ENCODE measurements around the gene HOMEZ. TPM values are rescaled to one million over a fixed set of nuclear protein-coding genes. Genes with fewer than 3 reads are reported as not detected.

HOMEZ gene
- total and polyA plus RNA-seq, 10 of the 15 experiments (the other 5 are each of a cell fraction or from before 2014, with no cell fraction given), result 2.6 to 19.3 (median 13.0) TPM

Small RNA genes within 50 kb of the gene (small RNA-seq; reads per million reads assigned to genes)
- not detected for gene AL049829.1
- not detected for gene RNU6-1046P

Other genes starting within 250 kb of the HOMEZ start
Only the 7 nearest of the 18 such genes appear.
- not detected in 2 replicates for gene RNF212B, start 48.2 kb downstream of the HOMEZ start, total RNA-seq (2014; rRNA removed)
- gene RNF212B, start 48.2 kb downstream of the HOMEZ start, total RNA-seq (2014; rRNA removed; fragmentation: Illumina TruSeq; extraction: Trizol), result not detected in 2 replicates
- gene RNF212B, start 48.2 kb downstream of the HOMEZ start, total RNA-seq (2021), result not detected in 2 replicates
- not detected in 2 replicates for gene RNF212B, start 48.2 kb downstream of the HOMEZ start, polyA plus RNA-seq (2011; rRNA removed)
- gene RNF212B, start 48.2 kb downstream of the HOMEZ start, polyA plus RNA-seq (2014; fragmentation: Illumina TruSeq; extraction: Trizol), result not detected in 2 replicates
- not detected for gene RNF212B, start 48.2 kb downstream of the HOMEZ start, polyA plus RNA-seq (2014; fragmentation: Nextera tagmentation; extraction: Ambion mirVana)
- gene RNF212B, start 48.2 kb downstream of the HOMEZ start, polyA plus RNA-seq (2014; rRNA removed), result not detected in 2 replicates
- gene RNF212B, start 48.2 kb downstream of the HOMEZ start, polyA plus RNA-seq (2016; fragmentation: Nextera tagmentation; extraction: Ambion mirVana), result not detected
- gene PPP1R3E, start 16.7 kb upstream of the HOMEZ start, total RNA-seq (2014; rRNA removed), result 6.3 and 6.6 TPM in 2 replicates
- 7.6 and 9.7 TPM in 2 replicates for gene PPP1R3E, start 16.7 kb upstream of the HOMEZ start, total RNA-seq (2014; rRNA removed; fragmentation: Illumina TruSeq; extraction: Trizol)
- 8.6 and 11.7 TPM in 2 replicates for gene PPP1R3E, start 16.7 kb upstream of the HOMEZ start, total RNA-seq (2021)
- 26.4 and 32.7 TPM in 2 replicates for gene PPP1R3E, start 16.7 kb upstream of the HOMEZ start, polyA plus RNA-seq (2011; rRNA removed)
- 13.7 and 18.7 TPM in 2 replicates for gene PPP1R3E, start 16.7 kb upstream of the HOMEZ start, polyA plus RNA-seq (2014; fragmentation: Illumina TruSeq; extraction: Trizol)
- gene PPP1R3E, start 16.7 kb upstream of the HOMEZ start, polyA plus RNA-seq (2014; fragmentation: Nextera tagmentation; extraction: Ambion mirVana), result 1 to 10 TPM; 4.7 to 4.8 TPM
- 9.3 and 13.7 TPM in 2 replicates for gene PPP1R3E, start 16.7 kb upstream of the HOMEZ start, polyA plus RNA-seq (2014; rRNA removed)
- 1 to 10 TPM; 4.6 to 6.1 TPM for gene PPP1R3E, start 16.7 kb upstream of the HOMEZ start, polyA plus RNA-seq (2016; fragmentation: Nextera tagmentation; extraction: Ambion mirVana)
- 5.8 and 6.3 TPM in 2 replicates for gene BCL2L2, start 20.7 kb upstream of the HOMEZ start, total RNA-seq (2014; rRNA removed)
- 7.9 and 8.3 TPM in 2 replicates for gene BCL2L2, start 20.7 kb upstream of the HOMEZ start, total RNA-seq (2014; rRNA removed; fragmentation: Illumina TruSeq; extraction: Trizol)
- gene BCL2L2, start 20.7 kb upstream of the HOMEZ start, total RNA-seq (2021), result 9.7 and 12.5 TPM in 2 replicates
- gene BCL2L2, start 20.7 kb upstream of the HOMEZ start, polyA plus RNA-seq (2011; rRNA removed), result 14.7 and 15.4 TPM in 2 replicates
- 9.6 and 10.1 TPM in 2 replicates for gene BCL2L2, start 20.7 kb upstream of the HOMEZ start, polyA plus RNA-seq (2014; fragmentation: Illumina TruSeq; extraction: Trizol)
- gene BCL2L2, start 20.7 kb upstream of the HOMEZ start, polyA plus RNA-seq (2014; fragmentation: Nextera tagmentation; extraction: Ambion mirVana), result 1 to 10 TPM; 1.4 to 3.1 TPM
- gene BCL2L2, start 20.7 kb upstream of the HOMEZ start, polyA plus RNA-seq (2014; rRNA removed), result 13.3 and 14.0 TPM in 2 replicates
- 1 to 10 TPM; 1.5 to 2.2 TPM for gene BCL2L2, start 20.7 kb upstream of the HOMEZ start, polyA plus RNA-seq (2016; fragmentation: Nextera tagmentation; extraction: Ambion mirVana)
- 83.4 and 90.6 TPM in 2 replicates for gene PABPN1, start 35.3 kb upstream of the HOMEZ start, total RNA-seq (2014; rRNA removed)
- gene PABPN1, start 35.3 kb upstream of the HOMEZ start, total RNA-seq (2014; rRNA removed; fragmentation: Illumina TruSeq; extraction: Trizol), result 106 TPM in 2 replicates
- gene PABPN1, start 35.3 kb upstream of the HOMEZ start, total RNA-seq (2021), result 189 and 206 TPM in 2 replicates
- gene PABPN1, start 35.3 kb upstream of the HOMEZ start, polyA plus RNA-seq (2011; rRNA removed), result 222 and 248 TPM in 2 replicates
- gene PABPN1, start 35.3 kb upstream of the HOMEZ start, polyA plus RNA-seq (2014; fragmentation: Illumina TruSeq; extraction: Trizol), result 206 and 231 TPM in 2 replicates
- 10 to 100 TPM; 31.3 to 35.6 TPM for gene PABPN1, start 35.3 kb upstream of the HOMEZ start, polyA plus RNA-seq (2014; fragmentation: Nextera tagmentation; extraction: Ambion mirVana)
- gene PABPN1, start 35.3 kb upstream of the HOMEZ start, polyA plus RNA-seq (2014; rRNA removed), result 149 and 158 TPM in 2 replicates
- 10 to 100 TPM; 76.8 to 99.4 TPM for gene PABPN1, start 35.3 kb upstream of the HOMEZ start, polyA plus RNA-seq (2016; fragmentation: Nextera tagmentation; extraction: Ambion mirVana)
- not detected in 2 replicates for gene SLC22A17, start 66.8 kb upstream of the HOMEZ start, total RNA-seq (2014; rRNA removed)
- gene SLC22A17, start 66.8 kb upstream of the HOMEZ start, total RNA-seq (2014; rRNA removed; fragmentation: Illumina TruSeq; extraction: Trizol), result not detected in 2 replicates
- 0.11 TPM in 1 of 2 replicates, not detected in the other for gene SLC22A17, start 66.8 kb upstream of the HOMEZ start, total RNA-seq (2021)
- gene SLC22A17, start 66.8 kb upstream of the HOMEZ start, polyA plus RNA-seq (2011; rRNA removed), result not detected in 2 replicates
- gene SLC22A17, start 66.8 kb upstream of the HOMEZ start, polyA plus RNA-seq (2014; fragmentation: Illumina TruSeq; extraction: Trizol), result not detected in 2 replicates
- gene SLC22A17, start 66.8 kb upstream of the HOMEZ start, polyA plus RNA-seq (2014; fragmentation: Nextera tagmentation; extraction: Ambion mirVana), result not detected
- gene SLC22A17, start 66.8 kb upstream of the HOMEZ start, polyA plus RNA-seq (2014; rRNA removed), result not detected in 2 replicates
- not detected for gene SLC22A17, start 66.8 kb upstream of the HOMEZ start, polyA plus RNA-seq (2016; fragmentation: Nextera tagmentation; extraction: Ambion mirVana)
- not detected in 2 replicates for gene EFS, start 79.0 kb upstream of the HOMEZ start, total RNA-seq (2014; rRNA removed)
- not detected in 2 replicates for gene EFS, start 79.0 kb upstream of the HOMEZ start, total RNA-seq (2014; rRNA removed; fragmentation: Illumina TruSeq; extraction: Trizol)
- gene EFS, start 79.0 kb upstream of the HOMEZ start, total RNA-seq (2021), result 0.08 TPM in 1 of 2 replicates, not detected in the other
- gene EFS, start 79.0 kb upstream of the HOMEZ start, polyA plus RNA-seq (2011; rRNA removed), result not detected in 2 replicates
- gene EFS, start 79.0 kb upstream of the HOMEZ start, polyA plus RNA-seq (2014; fragmentation: Illumina TruSeq; extraction: Trizol), result not detected in 2 replicates
- not detected for gene EFS, start 79.0 kb upstream of the HOMEZ start, polyA plus RNA-seq (2014; fragmentation: Nextera tagmentation; extraction: Ambion mirVana)
- gene EFS, start 79.0 kb upstream of the HOMEZ start, polyA plus RNA-seq (2014; rRNA removed), result not detected in 2 replicates
- gene EFS, start 79.0 kb upstream of the HOMEZ start, polyA plus RNA-seq (2016; fragmentation: Nextera tagmentation; extraction: Ambion mirVana), result not detected
- gene IL25, start 86.7 kb upstream of the HOMEZ start, total RNA-seq (2014; rRNA removed), result not detected in 2 replicates
- gene IL25, start 86.7 kb upstream of the HOMEZ start, total RNA-seq (2014; rRNA removed; fragmentation: Illumina TruSeq; extraction: Trizol), result not detected in 2 replicates
- gene IL25, start 86.7 kb upstream of the HOMEZ start, total RNA-seq (2021), result not detected in 2 replicates
- gene IL25, start 86.7 kb upstream of the HOMEZ start, polyA plus RNA-seq (2011; rRNA removed), result not detected in 2 replicates
- not detected in 2 replicates for gene IL25, start 86.7 kb upstream of the HOMEZ start, polyA plus RNA-seq (2014; fragmentation: Illumina TruSeq; extraction: Trizol)
- gene IL25, start 86.7 kb upstream of the HOMEZ start, polyA plus RNA-seq (2014; fragmentation: Nextera tagmentation; extraction: Ambion mirVana), result not detected
- not detected in 2 replicates for gene IL25, start 86.7 kb upstream of the HOMEZ start, polyA plus RNA-seq (2014; rRNA removed)
- gene IL25, start 86.7 kb upstream of the HOMEZ start, polyA plus RNA-seq (2016; fragmentation: Nextera tagmentation; extraction: Ambion mirVana), result not detected

Data from GM12878 (cell line).